Measurements from ENCODE around the gene FAM83C. TPM values are rescaled to one million over a fixed set of nuclear protein-coding genes. Genes with fewer than 3 reads are reported as not detected.
"Not testable (repeated sequence)": the region's sequence is repeated elsewhere in the genome, so short reads cannot be mapped to it uniquely, and the experiment has no call there.

The FAM83C gene
- total RNA-seq, 1 experiment from 2014 or later, result not detected

GRCh38 chr20:35257175-35257909, 34.9 kb downstream of the FAM83C start:
- in situ Hi-C loops (cut with HindIII; ENCODE audit: low pct_unique_long_range_greater_than_20kb, low sequenced_read_pairs), result no loop called here
- DNase-seq (ENCODE audit: low read depth, low spot score), result no peak

GRCh38 chr20:35254448-35254999, 37.7 kb downstream of the FAM83C start:
- in situ Hi-C loops (cut with HindIII; ENCODE audit: low pct_unique_long_range_greater_than_20kb, low sequenced_read_pairs), result no loop called here

GRCh38 chr20:35253010-35253409, 39.2 kb downstream of the FAM83C start:
- in situ Hi-C loops (cut with HindIII; ENCODE audit: low pct_unique_long_range_greater_than_20kb, low sequenced_read_pairs), result no loop called here
- no peak for DNase-seq (ENCODE audit: low read depth, low spot score)

More at GRCh38 chr20:35254448-35254999, 37.7 kb downstream of the FAM83C start:
- no peak for DNase-seq (ENCODE audit: low read depth, low spot score)

- DNase-seq (ENCODE audit: low read depth, low spot score); in situ Hi-C loops (cut with HindIII; ENCODE audit: low pct_unique_long_range_greater_than_20kb, low sequenced_read_pairs): not testable (repeated sequence)
Measured at GRCh38 chr20:35252598-35252997, 39.6 kb downstream of the FAM83C start.

- DNase-seq (ENCODE audit: low read depth, low spot score), result no peak
- in situ Hi-C loops (cut with HindIII; ENCODE audit: low pct_unique_long_range_greater_than_20kb, low sequenced_read_pairs), result no loop called here
Measured at GRCh38 chr20:35252037-35252461, 40.2 kb downstream of the FAM83C start.

GRCh38 chr20:35251613-35251940, 40.6 kb downstream of the FAM83C start:
- DNase-seq (ENCODE audit: low read depth, low spot score), result no peak
- in situ Hi-C loops (cut with HindIII; ENCODE audit: low pct_unique_long_range_greater_than_20kb, low sequenced_read_pairs), result no loop called here

GRCh38 chr20:35248641-35249475, 43.4 kb downstream of the FAM83C start:
- no peak for DNase-seq (ENCODE audit: low read depth, low spot score)
- in situ Hi-C loops (cut with HindIII; ENCODE audit: low pct_unique_long_range_greater_than_20kb, low sequenced_read_pairs), result no loop called here

- no peak for DNase-seq (ENCODE audit: low read depth, low spot score)
- in situ Hi-C loops (cut with HindIII; ENCODE audit: low pct_unique_long_range_greater_than_20kb, low sequenced_read_pairs), result no loop called here
Measured at GRCh38 chr20:35246723-35247122, 45.5 kb downstream of the FAM83C start.

- DNase-seq (ENCODE audit: low read depth, low spot score), result no peak
- in situ Hi-C loops (cut with HindIII; ENCODE audit: low pct_unique_long_range_greater_than_20kb, low sequenced_read_pairs), result no loop called here
Measured at GRCh38 chr20:35243986-35244385, 48.2 kb downstream of the FAM83C start.

- no peak for DNase-seq (ENCODE audit: low read depth, low spot score)
- in situ Hi-C loops (cut with HindIII; ENCODE audit: low pct_unique_long_range_greater_than_20kb, low sequenced_read_pairs), result no loop called here
Measured at GRCh38 chr20:35243317-35243716, 48.9 kb downstream of the FAM83C start.

GRCh38 chr20:35240811-35241293, 51.4 kb downstream of the FAM83C start:
- DNase-seq (ENCODE audit: low read depth, low spot score), result no peak
- in situ Hi-C loops (cut with HindIII; ENCODE audit: low pct_unique_long_range_greater_than_20kb, low sequenced_read_pairs), result no loop called here

GRCh38 chr20:35240083-35240810, 52.0 kb downstream of the FAM83C start:
- in situ Hi-C loops (cut with HindIII; ENCODE audit: low pct_unique_long_range_greater_than_20kb, low sequenced_read_pairs), result no loop called here
- DNase-seq (ENCODE audit: low read depth, low spot score), result no peak

- no peak for DNase-seq (ENCODE audit: low read depth, low spot score)
- in situ Hi-C loops (cut with HindIII; ENCODE audit: low pct_unique_long_range_greater_than_20kb, low sequenced_read_pairs), result no loop called here
Measured at GRCh38 chr20:35238735-35239134, 53.5 kb downstream of the FAM83C start.

GRCh38 chr20:35238170-35238569, 54.1 kb downstream of the FAM83C start:
- no peak for DNase-seq (ENCODE audit: low read depth, low spot score)
- in situ Hi-C loops (cut with HindIII; ENCODE audit: low pct_unique_long_range_greater_than_20kb, low sequenced_read_pairs), result no loop called here

GRCh38 chr20:35237486-35237885, 54.7 kb downstream of the FAM83C start:
- no peak for DNase-seq (ENCODE audit: low read depth, low spot score)
- in situ Hi-C loops (cut with HindIII; ENCODE audit: low pct_unique_long_range_greater_than_20kb, low sequenced_read_pairs), result no loop called here

- in situ Hi-C loops (cut with HindIII; ENCODE audit: low pct_unique_long_range_greater_than_20kb, low sequenced_read_pairs), result no loop called here
- DNase-seq (ENCODE audit: low read depth, low spot score), result no peak
Measured at GRCh38 chr20:35235881-35236280, 56.3 kb downstream of the FAM83C start.

Measured in SK-MEL-5 (cell line).